GM12878 (cell line): ENCODE data around the gene ZNF783. TPM values are rescaled to one million over a fixed set of nuclear protein-coding genes. Genes with fewer than 3 reads are reported as not detected.
"Not testable (repeated sequence)": the region's sequence is repeated elsewhere in the genome, so short reads cannot be mapped to it uniquely, and the experiment has no call there.

Source experiments
- ATAC-seq: fragments of 200-7000 bp; cut with Tn5 transposase; 3 replicates; pipeline ENCODE4 v1.9.1; 2020; ENCODE audit warnings: mild to moderate bottlenecking, moderate library complexity
- BruUV-seq: library from RNA; stranded (reverse); fragments of 400-500 nt; replicated peaks from 2 replicates; lab custom pipeline; 2021; lab: Mats Ljungman, UMichigan
- CTCF ChIA-PET: fragments of 300-600 bp; sonication (Branson Sonifier 250); formaldehyde crosslinking; extraction: SDS; loops from one replicate; lab custom pipeline; 2021; ENCODE audit warnings: inconsistent platforms; lab: Yijun Ruan, JAX
- POLR2A ChIA-PET: fragments of 350-600 bp; formaldehyde crosslinking; extraction: SDS; loops from one replicate; lab custom pipeline; 2021; ENCODE audit warnings: inconsistent platforms; lab: Charles Lee
- RAD21 ChIA-PET: fragments of 300-600 bp; sonication (Branson Sonifier 250); formaldehyde crosslinking; loops from one replicate; lab custom pipeline; 2023; ENCODE audit warnings: antibody characterized with exemption; ENCODE audit not compliant: unreplicated experiment; lab: Charles Lee
- SMC1A ChIA-PET: fragments of 300-600 bp; sonication (Branson Sonifier 250); formaldehyde crosslinking; loops from one replicate; lab custom pipeline; 2023; ENCODE audit not compliant: unreplicated experiment, uncharacterized antibody; lab: Charles Lee
- DNase-seq: peaks from one replicate; pipeline ENCODE4 v3.0.0-alpha.2; 2011; ENCODE audit warnings: low read depth, low spot score
- FAIRE-seq: peaks from 3 replicates; lab custom pipeline; 2011; peaks lifted over from hg19 to GRCh38; lab: Jason Lieb, UNC
- H2AFZ ChIP-seq: 2 replicates; pipeline ENCODE4 v1.6.0; 2011; ENCODE audit warnings: low read depth, low read length, control low read depth; ENCODE audit not compliant: control insufficient read depth
- H3K27ac ChIP-seq: 2 replicates; pipeline ENCODE4 v1.5.1; 2011; ENCODE audit warnings: control low read depth; ENCODE audit not compliant: control insufficient read depth, insufficient read depth
- H3K27me3 ChIP-seq, 2 experiments: replicated peaks in 1 of 2; 2 replicates each; pipeline versions ENCODE4 v1.6.0 to v1.6.1; 2011; ENCODE audit warnings: low read length in 1 of 2; ENCODE audit not compliant: control insufficient read depth in 2 of 2, insufficient read depth in 2 of 2
- H3K36me3 ChIP-seq, 2 experiments: 2 replicates each; pipeline ENCODE4 v1.5.1; 2011; ENCODE audit warnings: low read length in 1 of 2; ENCODE audit not compliant: control insufficient read depth in 2 of 2, insufficient read depth in 2 of 2
- H3K4me1 ChIP-seq: 2 replicates; pipeline ENCODE4 v1.6.1; 2011; ENCODE audit warnings: mild to moderate bottlenecking, low read length, moderate library complexity, mixed read lengths; ENCODE audit not compliant: control insufficient read depth, insufficient read depth
- H3K4me2 ChIP-seq: 2 replicates; pipeline ENCODE4 v1.6.0; 2011; ENCODE audit warnings: control low read depth; ENCODE audit not compliant: control insufficient read depth, insufficient read depth
- H3K4me3 ChIP-seq: fragments of 200-600 bp; sonication (generic); 2 replicates; pipeline ENCODE4 v1.5.1; 2016
- H3K79me2 ChIP-seq: 2 replicates; pipeline ENCODE4 v1.6.0; 2011; ENCODE audit warnings: low read length; ENCODE audit not compliant: control insufficient read depth, insufficient read depth
- H3K9ac ChIP-seq: 2 replicates; pipeline ENCODE4 v1.8.0; 2011; ENCODE audit warnings: low read length, control low read depth, mixed read lengths; ENCODE audit not compliant: control insufficient read depth, insufficient read depth
- H3K9me3 ChIP-seq: replicated peaks from 3 replicates; pipeline ENCODE4 v1.5.1; 2011; ENCODE audit warnings: mild to moderate bottlenecking, low read length; ENCODE audit not compliant: control insufficient read depth, insufficient read depth
- H4K20me1 ChIP-seq: 2 replicates; pipeline ENCODE4 v1.6.0; 2011; ENCODE audit not compliant: control insufficient read depth, insufficient read depth
- EZH2 ChIP-seq: IDR thresholded peaks from 2 replicates; pipeline ENCODE4 v1.6.1; 2012; ENCODE audit warnings: low read depth, mild to moderate bottlenecking, control low read depth, inconsistent platforms, low read length, borderline replicate concordance; ENCODE audit not compliant: control insufficient read depth
- POU2F2 ChIP-seq: IDR thresholded peaks from 3 replicates; pipeline ENCODE4 v1.6.1; 2011; ENCODE audit warnings: low read depth, mild to moderate bottlenecking, low read length, borderline replicate concordance
- RAD51 ChIP-seq: fragments of 450-650 bp; IDR thresholded peaks from 2 replicates; pipeline ENCODE4 v1.6.1; 2016; ENCODE audit warnings: moderate library complexity, mild to moderate bottlenecking, inconsistent platforms
- RB1 ChIP-seq: fragments of 450-650 bp; formaldehyde crosslinking; IDR thresholded peaks from 2 replicates; pipeline ENCODE4 v1.6.1; 2017; ENCODE audit warnings: mild to moderate bottlenecking, borderline replicate concordance
- ZNF384 ChIP-seq: IDR thresholded peaks from 2 replicates; pipeline ENCODE4 v1.6.1; 2012; ENCODE audit warnings: low read depth, mild to moderate bottlenecking, low read length, improper control_type of control experiment, borderline replicate concordance
- WGBS: methylation state at CpG from one replicate; pipeline ENCODE4 v1.1.6; 2016; ENCODE audit warnings: low lambda C conversion rate; ENCODE audit not compliant: insufficient replicate concordance, insufficient coverage; ENCODE audit errors: missing lambda C conversion rate; 5-methylcytosine and 5-hydroxymethylcytosine counted together
- in situ Hi-C: fragments of 300-500 bp; cut with MboI; formaldehyde crosslinking; loops from 9 replicates; pipeline ENCODE4 v1.14.3; 2018; ENCODE audit warnings: mixed read lengths
- intact Hi-C: fragments of 100-400 bp; cut with micrococcal nuclease; formaldehyde crosslinking; loops from one replicate; pipeline ENCODE4 v1.14.2; 2022; ENCODE audit not compliant: unreplicated experiment
- polyA plus RNA-seq, 11 experiments: library from polyadenylated mRNA; depleted of rRNA in 4 of 11; unstranded in 6 of 11; stranded (reverse) in 5 of 11; fragments of >200 nt; fragmentation: Nextera tagmentation in 4 of 11; fragmentation: Illumina TruSeq in 1 of 11; extraction: Ambion mirVana in 4 of 11; extraction: Trizol in 1 of 11; gene quantifications; 1 replicate in 1 of 11; 2 replicates in 10 of 11; pipeline versions ENCODE4 v1.2.1 to v1.2.3, GENCODE V29; 2011 to 2016; ENCODE audit warnings: inconsistent platforms in 2 of 11, missing spikeins in 2 of 11, low read depth in 1 of 11
- total RNA-seq, 4 experiments: library from RNA; depleted of rRNA in 3 of 4; stranded (reverse); fragments of >200 nt in 3 of 4; fragmentation: Illumina TruSeq in 1 of 4; extraction: Trizol in 1 of 4; gene quantifications; 2 replicates each; pipeline versions ENCODE4 v1.2.1 to v1.2.3, GENCODE V29; 2013 to 2021

Gene ZNF783
- total and polyA plus RNA-seq, 10 of the 15 experiments (the other 5 are each of a cell fraction or from before 2014, with no cell fraction given) = 2.0 to 14.4 (median 6.4) TPM

DNA sequence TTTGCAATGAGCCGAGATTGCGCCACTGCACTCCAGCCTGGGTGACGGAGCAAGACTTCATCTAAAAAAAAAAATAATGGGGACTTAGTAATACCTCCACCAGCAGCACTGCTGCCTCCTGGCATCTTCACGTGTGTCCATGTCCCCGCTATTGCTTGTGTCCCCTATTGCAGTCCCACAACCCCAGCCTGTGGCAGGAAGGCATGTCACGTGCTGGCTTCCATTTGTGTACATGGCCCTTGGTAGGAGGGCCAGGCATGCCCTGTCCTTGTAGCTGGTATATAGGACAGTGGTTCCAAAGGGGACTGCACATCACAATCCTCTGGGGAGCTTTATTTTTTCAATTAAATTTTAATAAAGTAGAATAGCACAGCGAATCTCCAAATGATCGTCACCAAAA lies 5.7 kb downstream of the ZNF783 start:
- FAIRE-seq (no peak), ATAC-seq (no peak), DNase-seq (no peak)
- Histone ChIP-seq H2AFZ (no peak overlapping the region), H3K4me2 (no peak overlapping the region), H3K27ac (no peak overlapping the region), H3K9ac (no peak overlapping the region), H3K4me3 (no peak overlapping the region), H3K79me2 (no peaks in the 10 kb centered on the region; the same call in 1 of the 2 replicates), H4K20me1 (no peaks in the 10 kb centered on the region), H3K27me3 (no peaks in the 10 kb centered on the region), H3K9me3 (no peaks in the 10 kb centered on the region), H3K4me1 (no peaks in the 10 kb centered on the region), H3K36me3 (peaks cover 7% of the 10 kb centered on the region in 2 experiments)
- CTCF ChIA-PET = no interaction called here
- intact Hi-C loops (no loop called here), in situ Hi-C loops (no loop called here)
- POLR2A ChIA-PET = no interaction called here
- RAD21 ChIA-PET = no interaction called here
- no TSS peak for BruUV-seq
- over 99% methylated on average over 6 of the region's 8 CpGs for WGBS
- SMC1A ChIA-PET = no interaction called here
- TF ChIP-seq RB1 = no peak
- no peak for TF ChIP-seq ZNF384
- TF ChIP-seq EZH2 = no peak
- TF ChIP-seq RAD51 = no peak
- TF ChIP-seq POU2F2 = no peak

DNA sequence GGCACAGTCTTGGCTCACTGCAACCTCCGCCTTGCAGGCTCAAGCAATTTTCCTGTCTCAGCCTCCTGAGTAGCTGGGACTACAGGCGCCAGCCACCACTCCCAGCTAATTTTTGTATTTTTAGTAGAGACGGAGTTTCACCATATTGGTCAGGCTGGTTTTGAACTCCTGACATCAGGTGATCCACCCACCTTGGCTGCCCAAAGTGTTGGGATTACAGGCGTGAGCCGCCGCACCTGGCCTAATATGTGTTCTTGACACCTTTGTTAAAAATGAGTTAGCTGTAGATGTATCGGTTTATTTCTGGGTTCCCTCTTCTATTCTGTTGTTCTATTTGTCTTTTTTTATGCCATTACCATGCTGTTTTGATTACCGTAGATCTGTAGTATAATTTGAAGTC lies 12.4 kb downstream of the ZNF783 start:
- SMC1A ChIA-PET, H3K27me3 ChIP-seq, BruUV-seq, H3K9me3 ChIP-seq, H3K4me2 ChIP-seq, ATAC-seq, DNase-seq, in situ Hi-C loops, H3K79me2 ChIP-seq, H3K4me3 ChIP-seq, H3K4me1 ChIP-seq, FAIRE-seq, H2AFZ ChIP-seq, RAD21 ChIA-PET, intact Hi-C loops, H4K20me1 ChIP-seq, H3K27ac ChIP-seq, H3K9ac ChIP-seq, POLR2A ChIA-PET, CTCF ChIA-PET: not testable (repeated sequence)
- peaks cover 13 to 14% of the 10 kb centered on the region in 2 experiments for H3K36me3 ChIP-seq
- WGBS = 94% methylated on average over 8 of the region's 8 CpGs
